NCI-H2107 treated with DMSO at 0.1 percent for 48 hours (cell line): ENCODE results near the gene NEDD9.

Experiments
- DNase-seq: peaks from one replicate; lab custom pipeline; 2025; ENCODE audit not compliant: unreplicated experiment; lab: John Stamatoyannopoulos, UW

The NEDD9 gene

DNA sequence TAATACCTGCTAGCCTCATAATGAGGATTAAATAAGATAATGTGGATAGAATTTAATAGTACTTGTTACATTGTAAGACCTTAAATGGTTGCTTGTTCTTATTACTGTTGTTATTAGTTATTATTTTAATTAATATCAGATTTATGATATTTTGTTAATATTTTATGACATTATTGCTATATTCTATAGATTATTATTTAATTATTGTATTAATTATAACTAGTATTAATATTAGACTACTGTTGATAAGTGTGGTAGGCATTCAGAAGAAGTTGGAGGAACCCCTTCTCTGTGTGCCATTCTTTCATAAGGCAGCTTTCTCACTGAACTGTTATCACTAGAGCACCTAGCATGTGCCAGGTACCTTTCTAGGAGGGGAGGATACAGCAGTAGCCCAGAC, 2.6 kb upstream of the NEDD9 start:
- no peak for DNase-seq

DNA sequence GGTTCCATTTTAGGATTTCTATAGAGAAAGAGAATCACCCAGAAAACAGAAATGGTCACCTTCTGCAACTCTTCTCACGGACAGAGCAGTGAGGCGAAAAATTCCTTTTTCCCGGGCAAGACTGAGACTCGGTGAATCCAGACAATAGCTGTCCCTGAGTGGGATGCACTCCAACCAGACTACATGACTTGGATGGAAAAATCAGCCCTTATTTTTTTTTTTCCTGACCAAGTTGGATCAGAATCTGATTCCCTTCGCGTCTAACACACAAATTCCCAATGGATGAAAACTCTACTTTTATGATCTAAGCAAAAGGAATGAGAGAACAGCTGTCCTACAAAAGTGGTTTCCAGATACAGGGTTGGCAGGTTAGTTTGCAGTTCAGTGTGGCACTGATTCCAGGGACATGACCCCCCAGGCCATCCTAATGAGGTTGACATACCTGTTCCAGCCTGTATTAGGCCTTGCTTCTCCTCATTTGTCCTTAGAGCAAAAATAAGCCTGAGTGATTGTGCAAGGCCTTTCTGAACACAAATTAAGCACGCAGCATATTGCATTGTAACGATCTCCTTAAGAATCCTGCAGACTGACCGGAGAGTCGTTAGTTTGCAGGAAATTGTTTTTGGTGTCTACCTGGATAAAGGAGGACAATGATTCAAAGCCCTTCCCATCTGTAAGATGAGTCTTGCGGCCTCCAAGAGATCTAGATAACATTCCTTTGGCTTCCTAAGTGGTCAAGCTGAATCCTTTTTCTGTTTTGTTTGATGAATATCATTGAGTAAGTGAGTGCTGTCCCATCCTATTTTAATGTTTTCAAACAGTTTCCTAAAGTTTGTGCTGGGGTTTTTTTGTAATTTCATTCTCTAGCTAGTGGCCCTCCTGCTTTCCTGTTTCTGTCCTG, 1.5 kb upstream of the NEDD9 start:
- DNase-seq, result no peak

DNA sequence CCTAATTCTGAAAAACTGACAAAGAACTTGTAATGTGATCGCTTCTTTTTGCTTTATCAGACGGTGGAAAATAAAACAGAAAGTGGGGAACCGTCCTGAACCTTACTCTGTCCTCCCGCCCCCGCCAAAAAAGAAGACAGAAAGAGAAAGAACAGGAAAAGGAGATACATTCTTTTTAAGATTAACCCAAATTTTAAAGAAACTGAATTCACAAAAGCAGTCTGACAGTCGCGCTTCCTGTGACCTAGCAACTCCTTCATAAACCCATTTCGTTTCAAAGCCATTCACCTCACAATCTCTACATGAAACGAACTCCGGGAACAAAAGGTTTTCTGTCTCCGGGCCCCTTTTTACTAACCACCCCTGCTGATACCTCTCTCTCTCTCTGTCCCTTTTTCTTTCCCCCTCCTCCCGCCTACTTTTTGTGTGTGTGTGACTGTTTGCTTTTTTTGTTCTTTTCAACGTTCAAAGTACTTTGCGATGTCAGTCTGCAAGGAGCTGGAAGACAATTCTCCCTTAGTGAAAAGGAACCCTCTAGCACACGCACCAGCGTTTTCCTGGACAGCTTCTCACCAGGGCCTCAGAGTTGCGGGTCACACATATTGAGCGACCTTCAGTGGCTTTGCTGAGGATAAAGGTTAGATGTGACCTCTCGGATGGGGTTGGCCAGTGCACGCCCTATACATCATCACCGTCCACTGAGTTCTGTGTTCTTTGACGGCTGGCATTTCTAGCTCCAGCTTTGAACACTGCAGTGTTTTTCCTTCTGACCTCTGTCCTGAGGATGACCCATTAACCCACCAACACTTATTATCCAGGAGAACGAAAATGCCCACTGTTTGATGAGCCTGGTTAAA, 530 bp upstream of the NEDD9 start:
- peak; percentile 30 for DNase-seq

DNA sequence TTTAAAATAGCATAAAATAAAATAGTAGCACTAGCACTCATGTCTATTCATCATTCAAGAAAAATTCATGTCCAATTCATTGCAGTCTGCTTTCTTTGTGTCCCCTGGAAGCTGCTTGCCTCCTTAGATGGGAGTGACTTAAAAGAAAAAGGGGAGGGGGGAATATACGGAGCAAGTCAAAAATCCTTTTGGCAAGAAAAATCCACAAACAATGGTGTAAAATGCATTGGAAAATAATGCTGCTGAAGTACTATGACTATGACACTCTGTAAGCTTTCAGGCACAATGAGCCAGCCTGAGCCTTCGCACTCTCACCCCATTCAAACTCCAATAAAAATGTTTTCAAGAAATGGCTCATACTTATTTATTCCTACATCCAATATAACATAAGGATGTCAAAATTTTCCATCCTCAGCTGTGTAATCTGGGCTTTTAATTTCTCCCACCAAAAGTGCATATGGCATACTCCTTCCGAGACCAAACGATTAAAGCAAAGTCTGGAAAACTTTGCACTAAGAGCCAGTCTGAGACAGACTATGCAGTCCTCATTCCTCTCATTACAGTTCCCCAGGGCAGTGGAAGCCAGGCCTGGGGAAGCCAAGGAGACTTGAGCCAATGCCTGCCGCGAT, 790 bp downstream of the NEDD9 start:
- no peak for DNase-seq

DNA sequence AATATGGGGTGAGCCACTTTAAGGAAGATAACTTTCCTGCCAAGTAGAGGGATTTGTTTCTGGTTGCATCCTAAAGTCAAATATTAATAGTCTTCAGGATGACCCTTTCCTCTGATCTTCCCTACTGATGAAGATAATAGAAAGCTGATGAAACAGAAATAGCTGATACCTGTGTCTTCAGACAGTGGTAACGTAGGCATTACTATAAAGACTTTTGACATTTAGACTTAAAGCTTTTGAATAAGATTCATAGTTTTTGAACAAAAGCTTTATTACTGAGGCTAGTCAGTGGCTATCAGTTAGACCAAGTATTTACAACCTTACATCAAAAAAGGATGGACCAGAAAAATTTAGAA, 1.4 kb downstream of the NEDD9 start:
- no peak for DNase-seq

DNA sequence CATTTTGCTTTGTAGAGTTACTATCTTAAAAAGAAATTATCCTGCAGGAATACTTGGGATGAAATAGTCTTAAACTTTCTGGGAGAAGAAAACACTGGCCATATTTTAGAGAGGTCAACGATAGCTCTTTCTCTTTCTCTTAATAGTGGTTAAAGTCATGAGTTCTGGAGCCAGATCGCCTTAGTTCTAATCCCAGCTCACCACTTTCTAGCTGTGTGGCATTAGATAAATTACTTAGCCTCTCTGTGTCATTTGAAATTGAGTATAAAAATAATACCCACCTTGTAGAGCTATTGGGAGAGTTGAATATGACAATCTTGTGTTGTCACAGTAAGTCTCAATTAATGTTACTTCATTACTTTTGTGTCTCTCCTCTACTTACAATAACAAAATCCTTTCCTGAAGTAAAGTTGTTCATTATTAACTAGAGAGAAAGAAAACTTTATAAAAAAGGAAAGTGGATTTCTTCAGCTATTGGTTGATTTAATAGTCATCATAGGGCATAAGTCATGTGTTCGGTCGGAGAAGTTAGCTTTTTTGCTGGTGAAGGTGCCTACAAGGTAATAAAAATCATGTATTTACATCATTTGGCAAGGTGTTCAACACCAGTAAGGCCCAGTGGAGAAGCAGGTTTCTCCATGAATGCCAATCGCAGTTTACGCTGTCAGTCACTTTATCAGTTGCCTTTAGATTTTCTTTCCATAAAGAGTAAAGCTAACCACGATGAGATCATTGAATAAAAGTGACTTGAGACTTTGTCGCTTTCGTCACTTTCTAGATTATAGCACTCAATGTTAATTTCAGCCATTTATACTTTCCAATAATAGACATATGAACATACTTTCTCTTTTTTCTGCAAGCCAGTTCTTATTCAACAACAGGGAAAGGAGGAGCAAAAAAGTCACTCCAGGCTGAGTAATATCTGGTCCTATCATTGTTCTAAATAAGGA, 2.0 kb downstream of the NEDD9 start:
- DNase-seq, result no peak

DNA sequence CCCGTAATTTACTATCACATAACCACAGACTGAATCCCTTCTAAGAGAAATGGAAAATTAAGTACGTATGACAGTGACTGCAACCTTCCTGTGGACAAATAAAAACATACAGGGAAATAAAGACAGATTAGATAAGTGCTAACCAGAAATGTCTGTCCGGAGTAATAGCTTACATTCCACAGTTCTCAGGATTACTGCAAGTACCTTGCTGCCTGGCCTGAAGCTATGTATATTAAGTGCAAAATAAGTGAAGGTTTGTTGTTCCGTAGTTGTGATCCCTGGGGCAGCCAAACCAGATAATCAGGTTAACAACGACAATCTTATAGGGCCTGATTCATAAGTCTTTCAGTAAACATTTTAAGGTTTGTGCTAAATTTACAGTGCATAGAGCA, 2.8 kb downstream of the NEDD9 start:
- DNase-seq, result no peak

DNA sequence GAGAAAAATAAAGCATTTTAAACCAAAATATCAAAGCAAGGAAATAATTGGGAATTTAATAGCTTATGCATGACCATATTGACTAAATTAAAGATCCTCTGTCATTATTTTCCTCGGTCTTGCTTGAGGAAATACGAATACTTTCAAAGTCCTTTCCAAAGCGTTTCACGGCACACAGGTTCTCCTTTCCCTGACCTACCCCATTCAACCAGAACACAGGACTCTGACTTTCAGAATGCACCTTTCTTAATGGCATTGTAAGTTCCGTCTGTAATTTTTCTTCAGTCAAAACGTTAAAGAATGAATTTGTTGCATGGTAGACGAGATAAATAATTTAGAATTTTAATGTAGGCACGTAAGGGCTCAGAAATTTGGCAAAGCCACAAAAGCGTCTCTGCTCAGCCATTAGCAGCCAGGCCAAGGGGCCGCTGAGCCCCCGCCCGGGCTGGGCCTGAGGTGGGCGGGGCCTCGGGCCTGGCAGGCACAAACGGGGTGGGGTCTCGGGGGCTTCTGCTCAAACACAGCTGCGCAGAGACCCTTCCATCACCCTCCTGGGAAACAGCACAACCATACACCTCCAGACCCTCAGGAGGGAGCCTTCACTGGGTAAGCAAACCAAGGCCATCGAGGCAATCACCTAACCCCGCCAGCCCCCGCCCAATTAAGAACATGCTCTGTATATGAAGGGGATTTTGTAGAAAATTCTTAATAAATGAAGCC, 3.4 kb downstream of the NEDD9 start:
- no peak for DNase-seq

DNA sequence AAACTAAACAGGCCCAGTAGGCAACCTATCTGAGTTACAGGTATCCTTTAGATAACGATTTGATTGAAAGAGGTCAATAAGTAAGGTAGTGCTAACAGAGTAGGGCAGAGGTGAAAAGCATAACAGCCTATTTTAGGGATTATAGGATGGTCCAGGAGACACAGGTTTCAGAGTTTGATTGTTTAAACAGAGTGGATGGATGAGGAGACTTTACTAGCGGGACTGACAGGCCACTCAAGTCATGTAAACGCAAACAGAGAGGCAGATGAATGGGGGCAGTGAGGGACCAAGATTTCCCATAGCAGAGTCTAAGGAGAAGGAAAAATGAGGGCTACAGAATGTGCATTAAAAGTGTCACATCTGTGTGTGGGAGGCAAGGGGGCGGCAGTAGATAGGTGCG, 4.8 kb downstream of the NEDD9 start:
- DNase-seq, result no peak

DNA sequence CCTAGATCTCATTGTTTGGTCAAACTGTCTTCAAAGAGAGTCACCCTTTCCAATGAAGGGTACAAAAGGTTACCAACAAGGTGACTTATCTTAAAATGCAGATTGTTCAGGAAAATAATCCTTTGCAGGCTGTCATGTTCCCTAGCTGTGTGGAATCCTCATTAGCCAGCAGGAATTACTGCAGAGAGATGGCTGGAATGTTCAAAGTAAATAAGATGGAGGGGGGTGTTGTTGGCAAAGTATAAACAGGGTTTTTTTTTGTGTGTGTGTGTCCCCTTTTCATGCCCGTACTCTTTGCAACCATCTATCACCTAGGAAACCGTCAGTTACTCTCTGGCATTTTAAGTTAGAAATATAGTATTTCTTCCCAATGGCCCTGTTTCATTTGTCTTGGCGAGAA, 6.5 kb downstream of the NEDD9 start:
- no peak for DNase-seq

DNA sequence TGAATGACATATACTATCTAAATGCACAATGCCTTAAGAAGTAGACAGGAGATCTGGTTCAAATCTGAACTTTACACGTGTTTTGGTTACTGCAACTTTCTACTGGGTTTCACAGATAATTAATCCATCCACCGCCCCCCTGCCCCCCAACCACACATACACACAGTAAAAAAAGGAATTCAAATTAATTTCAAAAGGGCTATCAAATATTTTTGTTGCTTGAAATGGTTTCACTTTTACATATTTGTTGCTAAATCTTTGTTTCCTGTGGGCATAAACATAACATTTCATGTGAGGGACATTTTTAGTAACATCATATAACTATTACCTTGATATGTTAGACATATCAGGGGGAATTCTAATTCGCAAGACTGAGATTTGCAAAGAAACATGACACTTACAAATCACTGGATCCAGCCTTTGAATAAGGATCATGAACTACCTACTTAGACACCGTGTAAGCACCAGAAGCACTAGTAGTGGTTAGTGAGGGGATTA, 7.5 kb downstream of the NEDD9 start:
- DNase-seq, result no peak

DNA sequence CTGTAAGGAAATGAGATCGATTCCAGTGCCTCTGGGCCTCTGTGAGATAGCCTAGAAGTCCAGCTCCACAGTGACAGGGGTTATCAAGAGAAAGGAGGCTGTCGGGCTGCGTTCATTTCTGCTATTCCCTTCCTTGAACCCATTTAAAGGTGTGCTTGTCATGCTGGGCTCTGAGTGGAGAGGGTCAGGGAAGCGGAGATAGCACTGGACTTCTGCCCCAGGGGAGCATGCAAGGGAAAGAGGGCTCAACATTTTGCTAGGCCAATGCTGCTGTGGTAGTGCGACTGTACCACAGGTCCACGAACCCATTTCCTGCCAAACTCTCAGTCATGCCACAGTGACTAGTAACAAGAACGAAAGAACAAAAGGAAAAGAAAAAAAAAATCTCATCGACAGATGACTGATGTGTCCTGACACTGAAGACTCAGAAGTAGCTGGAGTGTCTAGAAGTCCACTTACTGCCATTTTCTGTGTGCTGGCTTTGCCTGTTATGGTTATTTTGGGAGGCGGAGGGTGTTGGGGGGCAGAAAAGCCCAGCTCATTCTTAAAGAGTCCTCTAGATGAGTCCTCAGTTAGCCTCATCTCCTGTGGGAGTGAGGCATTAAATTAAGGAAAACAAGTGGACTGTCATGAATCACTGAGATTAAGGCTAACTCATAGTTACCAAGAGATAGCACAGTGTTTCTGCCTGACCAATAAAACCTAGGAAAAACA, 8.1 kb downstream of the NEDD9 start:
- no peak for DNase-seq

DNA sequence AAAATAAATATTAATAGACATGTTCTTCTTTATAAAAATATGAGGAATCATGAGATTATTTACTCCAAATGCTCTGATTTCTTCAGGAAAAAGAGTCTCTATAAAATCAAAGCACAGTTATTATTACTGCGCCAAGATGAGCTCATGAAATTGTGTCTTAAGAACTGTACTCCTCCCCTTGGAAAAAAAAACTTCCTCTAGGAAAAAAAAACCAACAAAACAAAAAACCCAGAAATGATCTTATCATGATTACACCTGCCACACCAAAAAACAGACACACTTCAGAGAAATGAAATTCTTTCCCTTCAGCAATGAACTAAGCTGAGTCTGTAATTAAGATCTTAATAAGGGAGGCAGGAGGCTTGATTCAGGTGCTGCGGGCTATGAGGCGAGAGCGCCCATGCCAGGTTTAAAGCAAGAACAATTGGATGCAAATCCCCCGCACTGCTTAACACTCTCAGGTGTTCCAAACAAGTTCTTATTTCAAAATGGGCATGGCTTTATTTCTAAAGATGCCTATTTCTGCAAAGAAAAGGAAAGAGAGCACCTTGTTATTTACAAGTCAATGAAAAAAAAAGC, 9.1 kb downstream of the NEDD9 start:
- DNase-seq, result no peak

DNA sequence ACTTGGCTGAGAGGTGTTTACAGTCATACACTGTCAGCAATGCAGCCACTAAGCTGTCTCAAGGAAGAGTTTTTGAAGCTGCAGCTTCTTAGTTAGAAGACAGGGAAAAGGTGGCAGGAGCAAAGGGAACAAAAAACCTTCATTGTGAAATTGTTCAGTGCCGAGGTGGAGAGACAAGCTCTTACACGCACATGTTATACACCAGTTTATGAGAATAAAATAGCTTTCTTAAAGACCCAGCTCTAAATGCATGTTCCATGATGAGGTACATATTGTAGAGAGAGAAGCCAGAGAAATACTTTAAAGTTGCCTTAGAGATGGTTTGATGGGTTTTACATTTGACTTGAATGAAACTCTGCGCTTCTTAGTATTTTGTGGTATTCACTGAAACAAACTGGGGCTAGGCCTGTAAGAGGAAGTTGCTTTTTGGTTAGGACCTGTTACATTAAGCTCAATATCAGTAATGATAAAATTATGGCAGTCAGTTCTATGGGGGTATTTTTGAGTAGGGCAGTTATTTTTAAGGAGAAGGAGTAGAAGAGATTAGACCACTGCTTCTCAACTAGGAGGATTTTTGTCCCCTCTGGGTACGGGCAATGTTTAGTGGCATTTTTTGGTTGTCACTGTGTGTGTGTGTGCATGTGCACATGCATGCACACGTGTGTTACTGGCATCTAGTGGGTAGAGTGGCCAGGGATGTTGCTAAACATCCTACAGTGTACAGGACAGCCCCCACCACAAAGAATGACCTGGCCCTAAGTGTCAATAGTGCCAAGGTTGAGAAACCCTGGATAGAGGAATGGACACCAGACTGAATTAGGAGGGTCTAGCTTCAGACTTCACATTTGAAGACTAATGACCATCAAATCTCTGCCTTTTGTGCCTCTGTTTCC, 9.8 kb downstream of the NEDD9 start:
- no peak for DNase-seq

DNA sequence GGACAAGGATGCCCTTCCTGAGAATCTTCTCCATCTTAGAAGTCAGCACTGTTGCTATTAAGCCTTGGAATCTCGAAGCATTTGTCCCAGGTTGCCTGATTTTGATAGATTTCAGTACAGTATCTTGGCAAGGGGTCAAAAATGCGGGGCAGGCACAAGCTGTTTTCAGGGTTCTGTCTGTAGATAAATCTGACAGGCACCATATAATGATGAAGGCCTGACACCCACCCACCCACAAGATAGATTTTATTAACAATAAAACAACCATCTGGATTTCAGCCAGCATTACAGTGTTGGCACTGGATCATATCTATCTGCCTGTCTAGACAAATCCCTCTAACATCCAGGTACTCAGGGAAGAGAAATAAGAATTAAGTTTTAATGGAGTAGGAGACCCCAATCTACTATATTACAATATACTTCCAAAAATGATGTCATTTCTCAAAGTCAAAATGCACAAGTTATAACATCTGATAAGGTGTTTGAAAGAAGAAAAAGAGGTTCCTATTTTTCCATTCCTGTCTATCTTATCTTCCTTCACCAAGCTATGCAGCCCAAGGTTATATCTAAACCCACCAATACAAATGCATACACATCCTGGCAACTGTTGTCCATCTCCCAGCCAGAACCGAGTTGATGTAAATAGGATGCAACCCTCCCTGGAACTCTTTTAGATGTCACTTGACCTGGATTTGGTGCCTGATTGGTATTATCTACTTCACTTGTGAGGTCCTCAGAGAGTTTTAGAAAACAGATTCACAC, 10.7 kb downstream of the NEDD9 start:
- DNase-seq, result no peak

DNA sequence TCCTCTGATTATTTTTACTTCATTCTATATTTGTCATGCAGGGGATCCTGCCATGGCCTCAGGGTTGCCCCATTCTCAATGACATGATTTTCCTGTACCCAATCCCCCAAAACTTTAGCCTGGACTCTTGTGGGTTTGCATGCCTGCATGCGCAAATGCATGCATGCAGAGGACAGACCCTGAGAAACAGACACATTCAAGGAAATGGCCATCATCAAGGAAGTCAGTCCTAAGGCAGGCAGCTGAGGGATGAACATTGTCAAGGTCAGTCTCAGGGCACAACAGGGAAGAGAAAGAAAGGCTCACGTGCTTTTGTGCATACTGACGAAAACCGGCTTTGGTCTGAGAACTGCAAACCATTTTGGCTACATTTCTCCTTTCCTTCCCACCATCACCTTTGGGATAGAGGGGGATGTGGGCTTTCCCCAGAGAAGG, 13.1 kb downstream of the NEDD9 start:
- DNase-seq, result no peak
